Stomach (tissue), 9 donors: ENCODE results near the gene MYO16. TPM values are rescaled to one million over a fixed set of nuclear protein-coding genes. Genes with fewer than 3 reads are reported as not detected.

ENCODE experiments used
- DNase-seq, 2 donors: peaks; one replicate each; pipeline versions ENCODE4 v3.0.0 to v3.0.0-alpha.2; 2013 to 2019
- H3K27ac ChIP-seq, 5 donors: fragments of 200-600 bp in 4 of 5; sonication (generic) in 4 of 5; one replicate each; pipeline ENCODE4 v1.5.1; 2013 to 2019; ENCODE audit warnings: mild to moderate bottlenecking in 1 of 5, moderate library complexity in 1 of 5
- H3K27me3 ChIP-seq, 3 donors: fragments of 200-600 bp; sonication (generic); one replicate each; pipeline ENCODE4 v1.5.1; 2017 to 2019; ENCODE audit warnings: mixed run types in 1 of 3
- H3K36me3 ChIP-seq, 4 donors: fragments of 200-600 bp; sonication (generic); 1 replicate in 3 of 4; 2 replicates in 1 of 4; pipeline ENCODE4 v1.5.1; 2016 to 2019
- H3K4me1 ChIP-seq, 4 donors: fragments of 200-600 bp; sonication (generic); one replicate each; pipeline ENCODE4 v1.5.1; 2016 to 2019
- H3K4me3 ChIP-seq, 4 donors: fragments of 200-600 bp; sonication (generic) in 3 of 4; one replicate each; pipeline ENCODE4 v1.5.1; 2016 to 2019; ENCODE audit warnings: mild to moderate bottlenecking in 1 of 4
- H3K9me3 ChIP-seq, 4 donors: fragments of 200-600 bp; sonication (generic); one replicate each; pipeline ENCODE4 v1.5.1; 2016 to 2019
- EP300 ChIP-seq: sonication (generic); formaldehyde crosslinking; IDR thresholded peaks from one replicate; pipeline ENCODE4 v1.6.1; 2017; ENCODE audit warnings: antibody characterized with exemption
- POLR2A ChIP-seq, 4 donors: fragments of 450-650 bp; IDR thresholded peaks; one replicate each; pipeline ENCODE4 v1.6.1; 2016; ENCODE audit warnings: antibody characterized with exemption in 4 of 4, control low read depth in 2 of 4, mild to moderate bottlenecking in 1 of 4, moderate library complexity in 1 of 4
- POLR2AphosphoS5 ChIP-seq, 3 donors: sonication (generic); formaldehyde crosslinking; IDR thresholded peaks; one replicate each; pipeline ENCODE4 v1.6.1; 2016; ENCODE audit warnings: antibody characterized with exemption in 3 of 3
- WGBS, 5 donors: extraction: QIAGEN DNeasy Blood & Tissue Kit in 3 of 5; methylation state at CpG; one replicate each; pipeline versions ENCODE4 v1.1.5 to v1.1.7; 2013 to 2018; 5-methylcytosine and 5-hydroxymethylcytosine counted together
- intact Hi-C: fragments of 100-400 bp; cut with DNase I; formaldehyde crosslinking; loops from one replicate; pipeline ENCODE4 v1.15.1; 2023; ENCODE audit warnings: low total_unique reads
- polyA plus RNA-seq, 3 donors: library from polyadenylated mRNA; stranded (reverse); fragments of 200-250 nt; gene quantifications; one replicate each; pipeline ENCODE4 v1.2.3, GENCODE V29; 2013
- total RNA-seq, 5 donors: library from RNA; depleted of rRNA; stranded (reverse); fragments of >200 nt; gene quantifications; one replicate each; pipeline versions ENCODE4 v1.1.0 to v1.2.3, GENCODE V29; 2014 to 2016
- TF ChIP-seq, protein P1 (sequence below), 7 experiments: fragments of 450-650 bp in 4 of 7; fragments of 200-600 bp in 3 of 7; sonication (generic) in 3 of 7; IDR thresholded peaks; one replicate each; pipeline ENCODE4 v1.5.1; 2016 to 2019; ENCODE audit warnings: antibody characterized with exemption in 7 of 7, control low read depth in 2 of 7, mild to moderate bottlenecking in 1 of 7
- donor health status: healthy with polysubstance abuse.
- donor health status: Bipolar disorder and iron deficiency.
- donor health status: healthy.

Gene MYO16
- total and polyA plus RNA-seq, 8 donors = under 0.01 to 1.8 (median 0.15) TPM; not detected in 3

DNA sequence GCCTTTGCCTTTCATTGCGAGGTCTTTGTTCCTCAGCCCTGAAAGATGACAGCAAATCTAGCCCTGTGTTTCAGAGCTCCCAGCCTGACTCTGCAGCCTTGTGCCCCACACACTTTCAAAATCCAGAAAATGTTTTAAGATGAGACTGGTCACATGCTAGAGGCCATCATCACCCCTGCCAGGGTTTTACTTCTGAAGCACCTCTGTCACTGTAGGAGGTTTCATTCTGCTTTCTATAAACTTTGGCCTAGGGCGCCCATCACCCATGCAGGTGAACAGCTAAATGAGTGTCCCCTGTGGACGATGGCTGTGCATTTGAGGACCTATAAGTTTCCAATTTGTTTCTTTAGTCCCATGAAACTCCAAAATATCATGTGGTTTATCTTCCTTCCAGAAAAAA lies 574.2 kb downstream of the MYO16 start:
- Histone ChIP-seq H3K9me3 (no peaks in the 10 kb centered on the region), H3K4me1 (no peaks in the 10 kb centered on the region), H3K27ac (no peak overlapping the region), H3K36me3 (no peaks in the 10 kb centered on the region), H3K4me3 (no peak overlapping the region), H3K27me3 (no peaks in the 10 kb centered on the region)
- TF ChIP-seq EP300 (no peak), POLR2AphosphoS5 (IDR thresholded peaks at IDR 0.05) (no peak), POLR2A (IDR thresholded peaks at IDR 0.05) (no peak)
- TF ChIP-seq, protein P1, sequence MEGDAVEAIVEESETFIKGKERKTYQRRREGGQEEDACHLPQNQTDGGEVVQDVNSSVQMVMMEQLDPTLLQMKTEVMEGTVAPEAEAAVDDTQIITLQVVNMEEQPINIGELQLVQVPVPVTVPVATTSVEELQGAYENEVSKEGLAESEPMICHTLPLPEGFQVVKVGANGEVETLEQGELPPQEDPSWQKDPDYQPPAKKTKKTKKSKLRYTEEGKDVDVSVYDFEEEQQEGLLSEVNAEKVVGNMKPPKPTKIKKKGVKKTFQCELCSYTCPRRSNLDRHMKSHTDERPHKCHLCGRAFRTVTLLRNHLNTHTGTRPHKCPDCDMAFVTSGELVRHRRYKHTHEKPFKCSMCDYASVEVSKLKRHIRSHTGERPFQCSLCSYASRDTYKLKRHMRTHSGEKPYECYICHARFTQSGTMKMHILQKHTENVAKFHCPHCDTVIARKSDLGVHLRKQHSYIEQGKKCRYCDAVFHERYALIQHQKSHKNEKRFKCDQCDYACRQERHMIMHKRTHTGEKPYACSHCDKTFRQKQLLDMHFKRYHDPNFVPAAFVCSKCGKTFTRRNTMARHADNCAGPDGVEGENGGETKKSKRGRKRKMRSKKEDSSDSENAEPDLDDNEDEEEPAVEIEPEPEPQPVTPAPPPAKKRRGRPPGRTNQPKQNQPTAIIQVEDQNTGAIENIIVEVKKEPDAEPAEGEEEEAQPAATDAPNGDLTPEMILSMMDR (IDR thresholded peaks at IDR 0.05) = no peak
- intact Hi-C loops = no loop called here
- no peak for DNase-seq
- WGBS, 5 donors = 86 to 93% (median 91%) methylated on average over 3 of the region's 3 CpGs

DNA sequence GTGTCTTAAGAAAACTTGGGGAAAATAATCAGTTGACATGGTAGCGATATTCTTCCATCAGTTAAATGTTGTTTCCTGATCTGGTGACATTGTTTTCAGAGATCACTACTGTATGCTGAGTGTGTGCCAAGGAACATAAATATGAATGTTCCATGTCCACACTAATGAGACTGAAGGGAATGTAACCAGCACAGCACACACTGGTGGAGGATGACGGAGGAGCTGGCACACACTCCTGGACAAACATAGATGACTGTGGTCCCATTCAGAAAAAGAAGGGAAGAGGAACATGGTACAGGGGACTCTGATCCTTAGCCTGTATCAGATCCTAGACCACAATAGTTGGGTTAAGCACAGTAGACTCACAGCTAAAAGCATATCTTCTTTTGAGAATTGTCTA lies 574.8 kb downstream of the MYO16 start:
- no peak for TF ChIP-seq POLR2A (IDR thresholded peaks at IDR 0.05)
- TF ChIP-seq POLR2AphosphoS5 (IDR thresholded peaks at IDR 0.05) = no peak
- TF ChIP-seq EP300 = no peak
- TF ChIP-seq, protein P1 (IDR thresholded peaks at IDR 0.05) = no peak
- H3K27me3 ChIP-seq = no peaks in the 10 kb centered on the region
- no peaks in the 10 kb centered on the region for H3K36me3 ChIP-seq
- H3K4me3 ChIP-seq = no peak overlapping the region
- DNase-seq = no peak
- 75 to 80% (median 76%) methylated on average over 2 of the region's 2 CpGs for WGBS, 5 donors
- H3K9me3 ChIP-seq = no peaks in the 10 kb centered on the region
- H3K4me1 ChIP-seq = no peaks in the 10 kb centered on the region
- intact Hi-C loops = no loop called here
- H3K27ac ChIP-seq = no peak overlapping the region

DNA sequence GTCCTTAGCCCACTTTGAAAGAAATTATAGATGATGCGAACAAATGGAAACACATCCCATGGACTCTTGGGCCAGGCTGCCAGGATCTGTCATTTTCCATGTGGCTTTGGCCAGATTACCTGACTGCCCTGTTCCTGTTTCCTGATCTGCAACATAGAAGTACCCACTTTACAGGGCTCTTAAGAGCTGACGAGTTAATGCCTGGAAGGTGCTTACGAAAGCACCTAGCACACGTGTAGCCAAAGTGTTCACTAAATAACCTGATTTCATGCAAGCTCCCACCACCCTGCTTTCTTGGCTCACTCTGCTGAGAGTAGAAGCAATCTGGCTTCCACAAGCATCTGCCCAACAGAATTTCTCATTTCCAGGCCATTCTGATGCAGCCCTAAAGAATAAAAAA lies 575.2 kb downstream of the MYO16 start:
- intact Hi-C loops = no loop called here
- TF ChIP-seq POLR2A (IDR thresholded peaks at IDR 0.05) = no peak
- TF ChIP-seq, protein P1 (IDR thresholded peaks at IDR 0.05) = no peak
- no peak for TF ChIP-seq POLR2AphosphoS5 (IDR thresholded peaks at IDR 0.05)
- no peak for TF ChIP-seq EP300
- Histone ChIP-seq H3K4me3 (no peak overlapping the region), H3K27ac (no peak overlapping the region), H3K36me3 (no peaks in the 10 kb centered on the region), H3K9me3 (no peaks in the 10 kb centered on the region), H3K27me3 (no peaks in the 10 kb centered on the region), H3K4me1 (no peaks in the 10 kb centered on the region)
- 85 to 97% (median 89%) methylated on average over 4 of the region's 4 CpGs for WGBS, 5 donors
- no peak for DNase-seq

DNA sequence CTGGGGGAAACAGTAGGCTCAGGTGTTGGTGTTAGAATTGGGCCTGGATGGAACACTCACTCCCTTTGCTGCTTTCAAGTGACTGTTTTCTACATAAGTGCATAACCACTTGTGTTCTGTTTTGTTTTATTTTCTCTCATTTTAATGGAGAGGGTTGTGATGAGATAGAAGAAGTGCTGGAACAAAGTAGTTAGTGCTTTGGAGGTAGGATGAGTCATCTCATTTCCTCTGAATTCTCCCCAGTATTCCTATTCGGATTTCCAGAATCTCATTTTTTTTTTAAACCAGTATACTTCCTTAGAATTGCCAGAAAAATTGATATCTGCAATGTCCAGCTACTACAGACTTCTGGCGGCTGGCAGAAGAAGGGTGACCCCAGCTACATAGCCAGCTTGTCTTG lies 575.9 kb downstream of the MYO16 start:
- H3K27me3 ChIP-seq = no peaks in the 10 kb centered on the region
- H3K4me3 ChIP-seq = no peak overlapping the region
- no peak for DNase-seq
- 82 to 95% (median 83%) methylated on average over 2 of the region's 2 CpGs for WGBS, 5 donors
- intact Hi-C loops = no loop called here
- no peaks in the 10 kb centered on the region for H3K9me3 ChIP-seq
- H3K27ac ChIP-seq = no peak overlapping the region
- TF ChIP-seq POLR2A (IDR thresholded peaks at IDR 0.05) (no peak), POLR2AphosphoS5 (IDR thresholded peaks at IDR 0.05) (no peak), EP300 (no peak)
- TF ChIP-seq, protein P1 (IDR thresholded peaks at IDR 0.05) = no peak
- no peaks in the 10 kb centered on the region for H3K4me1 ChIP-seq
- H3K36me3 ChIP-seq = no peaks in the 10 kb centered on the region
